Smooth muscle cell (in vitro differentiated cells): Measurements from ENCODE around the gene GFOD1. TPM values are rescaled to one million over a fixed set of nuclear protein-coding genes. Genes with fewer than 3 reads are reported as not detected.

Experiments used
- DNase-seq: peaks from one replicate; lab custom pipeline; 2025; ENCODE audit not compliant: unreplicated experiment; lab: John Stamatoyannopoulos, UW
- H2AFZ ChIP-seq: fragments of 200-600 bp; sonication (generic); 2 replicates; pipeline ENCODE4 v1.6.0; 2016; ENCODE audit warnings: antibody characterized with exemption, low read depth, mild to moderate bottlenecking
- H3F3A ChIP-seq: fragments of 200-600 bp; sonication (generic); 2 replicates; pipeline ENCODE4 v1.6.0; 2017; ENCODE audit warnings: antibody characterized with exemption, low read depth
- H3K27ac ChIP-seq: fragments of 200-600 bp; sonication (generic); 2 replicates; pipeline ENCODE4 v1.5.1; 2016; ENCODE audit warnings: low read depth, mild to moderate bottlenecking
- H3K27me3 ChIP-seq: fragments of 200-600 bp; sonication (generic); 2 replicates; pipeline ENCODE4 v1.6.1; 2016; ENCODE audit warnings: low read depth, mild to moderate bottlenecking
- H3K36me3 ChIP-seq: fragments of 200-600 bp; sonication (generic); 2 replicates; pipeline ENCODE4 v1.5.1; 2016; ENCODE audit warnings: low read depth
- H3K4me1 ChIP-seq: fragments of 200-600 bp; sonication (generic); 2 replicates; pipeline ENCODE4 v1.5.1; 2016; ENCODE audit warnings: low read depth
- H3K4me2 ChIP-seq: fragments of 200-600 bp; sonication (generic); 2 replicates; pipeline ENCODE4 v1.6.0; 2016; ENCODE audit warnings: mild to moderate bottlenecking
- H3K4me3 ChIP-seq: fragments of 200-600 bp; sonication (generic); 2 replicates; pipeline ENCODE4 v1.5.1; 2016; ENCODE audit warnings: mild to moderate bottlenecking
- H3K79me2 ChIP-seq: fragments of 200-600 bp; sonication (generic); 2 replicates; pipeline ENCODE4 v1.6.0; 2016; ENCODE audit warnings: low read depth, mild to moderate bottlenecking
- H3K9ac ChIP-seq: fragments of 200-600 bp; sonication (generic); 2 replicates; pipeline ENCODE4 v1.6.0; 2016; ENCODE audit warnings: low read depth
- H3K9me3 ChIP-seq: fragments of 200-600 bp; sonication (generic); replicated peaks from 2 replicates; pipeline ENCODE4 v1.5.1; 2016; ENCODE audit warnings: low read depth
- H4K20me1 ChIP-seq: fragments of 200-600 bp; sonication (generic); 2 replicates; pipeline ENCODE4 v1.6.0; 2016; ENCODE audit warnings: low read depth
- CTCF ChIP-seq: fragments of 200-600 bp; sonication (generic); IDR thresholded peaks from 2 replicates; pipeline ENCODE4 v1.5.1; 2017; ENCODE audit warnings: borderline replicate concordance, mild to moderate bottlenecking, antibody characterized with exemption; ENCODE audit not compliant: insufficient read depth, poor library complexity, severe bottlenecking
- WGBS: methylation state at CpG from one replicate; pipeline ENCODE4 v1.1.7; 2016; ENCODE audit warnings: low lambda C conversion rate; 5-methylcytosine and 5-hydroxymethylcytosine counted together
- polyA plus RNA-seq: library from polyadenylated mRNA; unstranded; fragments of >200 nt; fragmentation: Nextera tagmentation; extraction: Ambion mirVana; gene quantifications from 2 replicates; pipeline ENCODE4 v1.2.1, GENCODE V29; 2016
- total RNA-seq: library from RNA; depleted of rRNA; stranded (reverse); fragments of >200 nt; gene quantifications from 2 replicates; pipeline ENCODE4 v1.2.3, GENCODE V29; 2014

GFOD1 gene
- total and polyA plus RNA-seq, 2 experiments from 2014 or later: 9.6 to 14.0 TPM

GRCh38 chr6:13420269-13420668 lies 67.1 kb downstream of the GFOD1 start:
- Histone ChIP-seq H3K27me3 (no peaks in the 10 kb centered on the region), H3K9ac (no peak overlapping the region), H3F3A (peaks cover 11% of the 10 kb centered on the region), H2AFZ (no peak overlapping the region), H3K27ac (no peak overlapping the region), H3K4me2 (no peak overlapping the region), H3K4me1 (peaks cover 25% of the 10 kb centered on the region), H3K79me2 (peaks cover 18% of the 10 kb centered on the region), H4K20me1 (no peaks in the 10 kb centered on the region), H3K9me3 (no peaks in the 10 kb centered on the region), H3K4me3 (no peak overlapping the region), H3K36me3 (no peaks in the 10 kb centered on the region)
- 71% methylated on average over 6 of the region's 6 CpGs for WGBS
- no peak for DNase-seq
- TF ChIP-seq CTCF: no peak

- no peaks in the 10 kb centered on the region for H3K9me3 ChIP-seq
- no peaks in the 10 kb centered on the region for H3K36me3 ChIP-seq
- peaks cover 9% of the 10 kb centered on the region for H3F3A ChIP-seq
- peaks cover 22% of the 10 kb centered on the region for H3K4me1 ChIP-seq
- H2AFZ ChIP-seq: no peak overlapping the region
- H3K27me3 ChIP-seq: no peaks in the 10 kb centered on the region
- H4K20me1 ChIP-seq: no peaks in the 10 kb centered on the region
- H3K79me2 ChIP-seq: peaks cover 18% of the 10 kb centered on the region
- no peak overlapping the region for H3K4me3 ChIP-seq
- H3K4me2 ChIP-seq: no peak overlapping the region
- no peak overlapping the region for H3K9ac ChIP-seq
- no peak for DNase-seq
- 91% methylated on average over 22 of the region's 26 CpGs for WGBS
- no peak for TF ChIP-seq CTCF
- H3K27ac ChIP-seq: no peak overlapping the region
Measured at GRCh38 chr6:13419422-13420195, 67.8 kb downstream of the GFOD1 start.

GRCh38 chr6:13418844-13419243 lies 68.6 kb downstream of the GFOD1 start:
- Histone ChIP-seq H3K27ac (no peak overlapping the region), H3K79me2 (peaks cover 15% of the 10 kb centered on the region), H3K4me3 (no peak overlapping the region), H3K9me3 (no peaks in the 10 kb centered on the region), H3F3A (peaks cover 7% of the 10 kb centered on the region), H3K4me1 (peaks cover 24% of the 10 kb centered on the region), H4K20me1 (peaks cover 1% of the 10 kb centered on the region), H3K9ac (no peak overlapping the region), H2AFZ (no peak overlapping the region), H3K36me3 (no peaks in the 10 kb centered on the region), H3K4me2 (no peak overlapping the region), H3K27me3 (no peaks in the 10 kb centered on the region)
- DNase-seq: no peak
- no peak for TF ChIP-seq CTCF
- 92% methylated on average over 5 of the region's 5 CpGs for WGBS

DNA sequence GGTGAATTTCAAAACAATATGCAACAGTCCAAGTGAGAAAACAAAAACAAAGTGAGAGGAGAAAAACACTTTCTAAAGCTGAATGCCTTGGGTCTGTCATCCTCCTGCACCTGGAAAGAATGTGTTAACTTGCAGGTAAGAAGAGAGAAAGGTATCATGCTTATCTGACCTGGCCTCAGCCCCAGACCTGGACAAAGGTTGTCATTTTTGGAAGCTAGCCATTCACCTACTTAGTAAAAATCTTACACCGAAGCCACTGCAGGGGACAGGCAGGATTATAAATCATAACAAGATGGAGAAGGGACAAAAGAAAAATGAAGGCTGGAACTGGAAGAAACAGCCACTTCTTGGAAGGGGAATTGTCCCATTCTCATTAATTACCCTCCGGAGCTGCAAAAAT lies 69.4 kb downstream of the GFOD1 start:
- TF ChIP-seq CTCF: no peak
- Histone ChIP-seq H3K9ac (no peak overlapping the region), H3K79me2 (peaks cover 13% of the 10 kb centered on the region), H3K36me3 (no peaks in the 10 kb centered on the region), H3K9me3 (no peaks in the 10 kb centered on the region), H3K4me2 (no peak overlapping the region), H2AFZ (no peak overlapping the region), H3K27ac (no peak overlapping the region), H3F3A (peaks cover 10% of the 10 kb centered on the region), H3K4me1 (peaks cover 26% of the 10 kb centered on the region), H4K20me1 (peaks cover 4% of the 10 kb centered on the region), H3K4me3 (no peak overlapping the region), H3K27me3 (no peaks in the 10 kb centered on the region)
- DNase-seq: no peak
- 95% methylated on average over 2 of the region's 2 CpGs for WGBS
